Activated CD4-positive, alpha-beta T cell treated with anti-CD3 and anti-CD28 coated beads for 4 hours (primary cell): ENCODE measurements around the gene SLC12A6.
"Not testable (repeated sequence)": the region's sequence is repeated elsewhere in the genome, so short reads cannot be mapped to it uniquely, and the experiment has no call there.

Source experiments
- DNase-seq, 2 donors: peaks; one replicate each; pipeline ENCODE4 v3.0.0-alpha.2; 2020

SLC12A6 gene

GRCh38 chr15:34337557-34338306 lies at the start of gene SLC12A6:
TSS of gene SLC12A6 (minus strand) at chr15:34337781. CDS start at chr15:34336680, 1,101 bp downstream.
- DNase-seq: peak; percentile 90

- DNase-seq: not testable (repeated sequence)
These were observed 44.4 kb upstream of the SLC12A6 start for GRCh38 chr15:34381829-34382521.

- DNase-seq: not testable (repeated sequence)
These were observed 42.9 kb upstream of the SLC12A6 start for GRCh38 chr15:34380491-34380890.

- no peak for DNase-seq
These were observed 39.3 kb upstream of the SLC12A6 start for GRCh38 chr15:34376856-34377255.

GRCh38 chr15:34375541-34375940 lies 38.0 kb upstream of the SLC12A6 start:
- not testable (repeated sequence) for DNase-seq

GRCh38 chr15:34374816-34375215 lies 37.2 kb upstream of the SLC12A6 start:
- DNase-seq: no peak

- no peak for DNase-seq
These were observed 36.4 kb upstream of the SLC12A6 start for GRCh38 chr15:34373951-34374350.

GRCh38 chr15:34370643-34371042 lies 33.1 kb upstream of the SLC12A6 start:
- no peak for DNase-seq

GRCh38 chr15:34370129-34370528 lies 32.5 kb upstream of the SLC12A6 start:
- no peak for DNase-seq

- peak; percentile 85 to 89 for DNase-seq
These were observed 29.8 kb upstream of the SLC12A6 start, which contains the start of gene LPCAT4 for GRCh38 chr15:34367101-34368081. TSS of gene LPCAT4 (minus strand) at chr15:34367196. CDS start at chr15:34367100, 96 bp downstream.

GRCh38 chr15:34366271-34367065 lies 28.9 kb upstream of the SLC12A6 start:
- DNase-seq: peak; percentile 29 to 47

- DNase-seq: no peak
These were observed 28.3 kb upstream of the SLC12A6 start for GRCh38 chr15:34365836-34366235.

- no peak for DNase-seq
These were observed 27.7 kb upstream of the SLC12A6 start for GRCh38 chr15:34365091-34365825.

- DNase-seq: no peak
These were observed 26.5 kb upstream of the SLC12A6 start for GRCh38 chr15:34364041-34364440.

GRCh38 chr15:34362047-34362773 lies 24.6 kb upstream of the SLC12A6 start:
- no peak for DNase-seq

GRCh38 chr15:34361278-34361677 lies 23.7 kb upstream of the SLC12A6 start:
- DNase-seq: no peak

- no peak for DNase-seq
These were observed 22.7 kb upstream of the SLC12A6 start for GRCh38 chr15:34360298-34360697.

- no peak for DNase-seq
These were observed 21.8 kb upstream of the SLC12A6 start for GRCh38 chr15:34359416-34359815.

- DNase-seq: no peak
These were observed 21.4 kb upstream of the SLC12A6 start for GRCh38 chr15:34358948-34359347.

GRCh38 chr15:34358367-34358766 lies 20.8 kb upstream of the SLC12A6 start:
- DNase-seq: no peak

GRCh38 chr15:34357653-34358052 lies 20.1 kb upstream of the SLC12A6 start:
- no peak for DNase-seq
